ENCODE measurements around the gene TOX3. TPM values are rescaled to one million over a fixed set of nuclear protein-coding genes. Genes with fewer than 3 reads are reported as not detected.

The TOX3 gene
- total and polyA plus RNA-seq, 2 experiments from 2014 or later = 9.8 to 15.6 TPM

DNA sequence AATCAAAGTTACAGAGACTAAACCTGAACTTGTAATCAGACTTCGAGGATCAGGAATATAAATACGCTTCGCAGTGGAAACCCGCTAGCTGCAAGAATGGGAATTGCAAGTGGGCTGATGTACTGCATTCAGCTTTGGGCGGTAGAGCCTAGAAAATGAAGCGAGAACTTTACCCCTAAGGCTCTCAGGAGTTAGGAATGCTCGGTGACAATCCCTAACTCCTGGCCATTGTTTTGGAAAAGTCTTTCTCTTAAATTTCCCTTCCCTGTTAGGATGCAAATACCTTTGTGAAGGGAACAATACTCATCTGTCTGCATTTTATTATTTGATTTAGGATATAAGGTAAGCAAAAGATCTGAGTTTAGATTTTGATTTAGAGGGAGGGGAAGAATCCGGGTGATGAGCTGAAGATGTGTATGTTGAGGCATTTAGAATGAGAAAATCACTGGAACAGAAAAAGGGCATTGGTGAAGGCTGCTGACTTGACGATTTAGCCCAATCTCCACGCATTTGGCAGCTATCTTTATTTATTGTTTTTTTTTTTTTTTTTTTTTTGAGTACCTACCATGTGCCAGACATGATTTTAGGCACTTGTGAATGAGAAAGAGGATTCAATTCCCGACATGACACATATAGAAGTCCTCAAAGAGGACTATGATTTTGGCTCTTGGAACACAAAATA lies 2.2 kb upstream of the TOX3 start (continued):
- TF ChIP-seq, protein P1, sequence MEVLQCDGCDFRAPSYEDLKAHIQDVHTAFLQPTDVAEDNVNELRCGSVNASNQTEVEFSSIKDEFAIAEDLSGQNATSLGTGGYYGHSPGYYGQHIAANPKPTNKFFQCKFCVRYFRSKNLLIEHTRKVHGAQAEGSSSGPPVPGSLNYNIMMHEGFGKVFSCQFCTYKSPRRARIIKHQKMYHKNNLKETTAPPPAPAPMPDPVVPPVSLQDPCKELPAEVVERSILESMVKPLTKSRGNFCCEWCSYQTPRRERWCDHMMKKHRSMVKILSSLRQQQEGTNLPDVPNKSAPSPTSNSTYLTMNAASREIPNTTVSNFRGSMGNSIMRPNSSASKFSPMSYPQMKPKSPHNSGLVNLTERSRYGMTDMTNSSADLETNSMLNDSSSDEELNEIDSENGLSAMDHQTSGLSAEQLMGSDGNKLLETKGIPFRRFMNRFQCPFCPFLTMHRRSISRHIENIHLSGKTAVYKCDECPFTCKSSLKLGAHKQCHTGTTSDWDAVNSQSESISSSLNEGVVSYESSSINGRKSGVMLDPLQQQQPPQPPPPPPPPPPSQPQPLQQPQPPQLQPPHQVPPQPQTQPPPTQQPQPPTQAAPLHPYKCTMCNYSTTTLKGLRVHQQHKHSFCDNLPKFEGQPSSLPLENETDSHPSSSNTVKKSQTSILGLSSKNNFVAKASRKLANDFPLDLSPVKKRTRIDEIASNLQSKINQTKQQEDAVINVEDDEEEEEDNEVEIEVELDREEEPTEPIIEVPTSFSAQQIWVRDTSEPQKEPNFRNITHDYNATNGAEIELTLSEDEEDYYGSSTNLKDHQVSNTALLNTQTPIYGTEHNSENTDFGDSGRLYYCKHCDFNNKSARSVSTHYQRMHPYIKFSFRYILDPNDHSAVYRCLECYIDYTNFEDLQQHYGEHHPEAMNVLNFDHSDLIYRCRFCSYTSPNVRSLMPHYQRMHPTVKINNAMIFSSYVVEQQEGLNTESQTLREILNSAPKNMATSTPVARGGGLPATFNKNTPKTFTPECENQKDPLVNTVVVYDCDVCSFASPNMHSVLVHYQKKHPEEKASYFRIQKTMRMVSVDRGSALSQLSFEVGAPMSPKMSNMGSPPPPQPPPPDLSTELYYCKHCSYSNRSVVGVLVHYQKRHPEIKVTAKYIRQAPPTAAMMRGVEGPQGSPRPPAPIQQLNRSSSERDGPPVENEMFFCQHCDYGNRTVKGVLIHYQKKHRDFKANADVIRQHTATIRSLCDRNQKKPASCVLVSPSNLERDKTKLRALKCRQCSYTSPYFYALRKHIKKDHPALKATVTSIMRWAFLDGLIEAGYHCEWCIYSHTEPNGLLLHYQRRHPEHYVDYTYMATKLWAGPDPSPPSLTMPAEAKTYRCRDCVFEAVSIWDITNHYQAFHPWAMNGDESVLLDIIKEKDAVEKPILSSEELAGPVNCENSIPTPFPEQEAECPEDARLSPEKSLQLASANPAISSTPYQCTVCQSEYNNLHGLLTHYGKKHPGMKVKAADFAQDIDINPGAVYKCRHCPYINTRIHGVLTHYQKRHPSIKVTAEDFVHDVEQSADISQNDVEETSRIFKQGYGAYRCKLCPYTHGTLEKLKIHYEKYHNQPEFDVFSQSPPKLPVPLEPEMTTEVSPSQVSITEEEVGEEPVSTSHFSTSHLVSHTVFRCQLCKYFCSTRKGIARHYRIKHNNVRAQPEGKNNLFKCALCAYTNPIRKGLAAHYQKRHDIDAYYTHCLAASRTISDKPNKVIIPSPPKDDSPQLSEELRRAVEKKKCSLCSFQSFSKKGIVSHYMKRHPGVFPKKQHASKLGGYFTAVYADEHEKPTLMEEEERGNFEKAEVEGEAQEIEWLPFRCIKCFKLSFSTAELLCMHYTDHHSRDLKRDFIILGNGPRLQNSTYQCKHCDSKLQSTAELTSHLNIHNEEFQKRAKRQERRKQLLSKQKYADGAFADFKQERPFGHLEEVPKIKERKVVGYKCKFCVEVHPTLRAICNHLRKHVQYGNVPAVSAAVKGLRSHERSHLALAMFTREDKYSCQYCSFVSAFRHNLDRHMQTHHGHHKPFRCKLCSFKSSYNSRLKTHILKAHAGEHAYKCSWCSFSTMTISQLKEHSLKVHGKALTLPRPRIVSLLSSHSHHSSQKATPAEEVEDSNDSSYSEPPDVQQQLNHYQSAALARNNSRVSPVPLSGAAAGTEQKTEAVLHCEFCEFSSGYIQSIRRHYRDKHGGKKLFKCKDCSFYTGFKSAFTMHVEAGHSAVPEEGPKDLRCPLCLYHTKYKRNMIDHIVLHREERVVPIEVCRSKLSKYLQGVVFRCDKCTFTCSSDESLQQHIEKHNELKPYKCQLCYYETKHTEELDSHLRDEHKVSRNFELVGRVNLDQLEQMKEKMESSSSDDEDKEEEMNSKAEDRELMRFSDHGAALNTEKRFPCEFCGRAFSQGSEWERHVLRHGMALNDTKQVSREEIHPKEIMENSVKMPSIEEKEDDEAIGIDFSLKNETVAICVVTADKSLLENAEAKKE (CRISPR knock-in tag; IDR thresholded peaks at IDR 0.05) = peak; percentile 38; the same call in 1 of the 2 replicates
- TF ChIP-seq, protein P2, sequence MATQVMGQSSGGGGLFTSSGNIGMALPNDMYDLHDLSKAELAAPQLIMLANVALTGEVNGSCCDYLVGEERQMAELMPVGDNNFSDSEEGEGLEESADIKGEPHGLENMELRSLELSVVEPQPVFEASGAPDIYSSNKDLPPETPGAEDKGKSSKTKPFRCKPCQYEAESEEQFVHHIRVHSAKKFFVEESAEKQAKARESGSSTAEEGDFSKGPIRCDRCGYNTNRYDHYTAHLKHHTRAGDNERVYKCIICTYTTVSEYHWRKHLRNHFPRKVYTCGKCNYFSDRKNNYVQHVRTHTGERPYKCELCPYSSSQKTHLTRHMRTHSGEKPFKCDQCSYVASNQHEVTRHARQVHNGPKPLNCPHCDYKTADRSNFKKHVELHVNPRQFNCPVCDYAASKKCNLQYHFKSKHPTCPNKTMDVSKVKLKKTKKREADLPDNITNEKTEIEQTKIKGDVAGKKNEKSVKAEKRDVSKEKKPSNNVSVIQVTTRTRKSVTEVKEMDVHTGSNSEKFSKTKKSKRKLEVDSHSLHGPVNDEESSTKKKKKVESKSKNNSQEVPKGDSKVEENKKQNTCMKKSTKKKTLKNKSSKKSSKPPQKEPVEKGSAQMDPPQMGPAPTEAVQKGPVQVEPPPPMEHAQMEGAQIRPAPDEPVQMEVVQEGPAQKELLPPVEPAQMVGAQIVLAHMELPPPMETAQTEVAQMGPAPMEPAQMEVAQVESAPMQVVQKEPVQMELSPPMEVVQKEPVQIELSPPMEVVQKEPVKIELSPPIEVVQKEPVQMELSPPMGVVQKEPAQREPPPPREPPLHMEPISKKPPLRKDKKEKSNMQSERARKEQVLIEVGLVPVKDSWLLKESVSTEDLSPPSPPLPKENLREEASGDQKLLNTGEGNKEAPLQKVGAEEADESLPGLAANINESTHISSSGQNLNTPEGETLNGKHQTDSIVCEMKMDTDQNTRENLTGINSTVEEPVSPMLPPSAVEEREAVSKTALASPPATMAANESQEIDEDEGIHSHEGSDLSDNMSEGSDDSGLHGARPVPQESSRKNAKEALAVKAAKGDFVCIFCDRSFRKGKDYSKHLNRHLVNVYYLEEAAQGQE (IDR thresholded peaks at IDR 0.05; ENCODE audit: unreplicated experiment) = no peak
- no peak for TF ChIP-seq ZNF114 (CRISPR knock-in tag; IDR thresholded peaks at IDR 0.05)
